HepG2 (cell line): ENCODE measurements around the gene PFN1. TPM values are rescaled to one million over a fixed set of nuclear protein-coding genes. Genes with fewer than 3 reads are reported as not detected.

ENCODE experiments used
- BATF2 ChIP-seq: sonication (generic); formaldehyde crosslinking; IDR thresholded peaks from 2 replicates; pipeline ENCODE4 v1.8.0; 2022; ENCODE audit warnings: mild to moderate bottlenecking, missing genetic modification reagents, moderate library complexity
- CEBPG ChIP-seq: IDR thresholded peaks from 2 replicates; pipeline ENCODE4 v1.6.1; 2016
- CREM ChIP-seq, 2 experiments: sonication (generic) in 1 of 2; formaldehyde crosslinking in 1 of 2; IDR thresholded peaks; 2 replicates each; pipeline versions ENCODE4 v1.4.0 to v1.6.1; 2016 to 2020; ENCODE audit warnings: antibody characterized with exemption in 1 of 2, mild to moderate bottlenecking in 1 of 2, missing genetic modification reagents in 1 of 2
- HIC2 ChIP-seq: sonication (generic); formaldehyde crosslinking; IDR thresholded peaks from 2 replicates; pipeline ENCODE4 v1.9.0; 2022; ENCODE audit warnings: low read depth, missing genetic modification reagents
- MTERF4 ChIP-seq: sonication (generic); formaldehyde crosslinking; IDR thresholded peaks from 2 replicates; pipeline ENCODE4 v1.8.0; 2023; ENCODE audit warnings: mild to moderate bottlenecking, missing genetic modification reagents
- PATZ1 ChIP-seq: sonication (generic); formaldehyde crosslinking; IDR thresholded peaks from 2 replicates; pipeline ENCODE4 v1.4.0; 2020; ENCODE audit warnings: missing genetic modification reagents
- RBFOX2 ChIP-seq: fragments of 200-400 bp; formaldehyde crosslinking; IDR thresholded peaks from 2 replicates; pipeline ENCODE4 v1.6.1; 2017; ENCODE audit warnings: low read depth, mild to moderate bottlenecking, low read length
- SNAI1 ChIP-seq: sonication (generic); formaldehyde crosslinking; IDR thresholded peaks from 2 replicates; pipeline ENCODE4 v1.5.0; 2020; ENCODE audit warnings: mild to moderate bottlenecking, missing genetic modification reagents, borderline replicate concordance
- THAP9 ChIP-seq: sonication (generic); formaldehyde crosslinking; IDR thresholded peaks from 2 replicates; pipeline ENCODE4; 2020; ENCODE audit warnings: missing genetic modification reagents, mild to moderate bottlenecking, borderline replicate concordance
- ZBTB2 ChIP-seq: sonication (generic); formaldehyde crosslinking; IDR thresholded peaks from 2 replicates; pipeline ENCODE4 v1.8.0; 2022; ENCODE audit warnings: low read depth, missing genetic modification reagents
- ZNF20 ChIP-seq: sonication (generic); formaldehyde crosslinking; IDR thresholded peaks from 2 replicates; pipeline ENCODE4 v1.4.0; 2020; ENCODE audit warnings: mild to moderate bottlenecking, moderate library complexity, missing genetic modification reagents
- ZNF33B ChIP-seq: sonication (generic); formaldehyde crosslinking; IDR thresholded peaks from 2 replicates; pipeline ENCODE4 v1.5.1; 2020; ENCODE audit warnings: mild to moderate bottlenecking, missing genetic modification reagents
- ZNF44 ChIP-seq: sonication (generic); formaldehyde crosslinking; IDR thresholded peaks from 2 replicates; pipeline ENCODE4 v1.5.1; 2020; ENCODE audit warnings: mild to moderate bottlenecking, missing genetic modification reagents
- ZNF546 ChIP-seq: sonication (generic); formaldehyde crosslinking; conservative IDR thresholded peaks from 2 replicates; pipeline ENCODE4 v1.8.1; 2023; ENCODE audit warnings: mild to moderate bottlenecking, missing genetic modification reagents
- ZNF550 ChIP-seq: sonication (generic); formaldehyde crosslinking; IDR thresholded peaks from 2 replicates; pipeline ENCODE4 v1.4.0; 2020; ENCODE audit warnings: mild to moderate bottlenecking, missing genetic modification reagents, borderline replicate concordance
- ZNF703 ChIP-seq: sonication (generic); formaldehyde crosslinking; IDR thresholded peaks from 2 replicates; pipeline ENCODE4 v1.5.1; 2020; ENCODE audit warnings: missing genetic modification reagents, mild to moderate bottlenecking, moderate library complexity, borderline replicate concordance
- ZNF788 ChIP-seq: sonication (generic); formaldehyde crosslinking; IDR thresholded peaks from 2 replicates; pipeline ENCODE4 v1.5.0; 2020; ENCODE audit warnings: mild to moderate bottlenecking, missing genetic modification reagents, borderline replicate concordance
- ZNF83 ChIP-seq: sonication (generic); formaldehyde crosslinking; IDR thresholded peaks from 2 replicates; pipeline ENCODE4 v1.4.0; 2020; ENCODE audit warnings: missing genetic modification reagents, mild to moderate bottlenecking, borderline replicate concordance
- polyA plus RNA-seq, 8 experiments: library from polyadenylated mRNA; depleted of rRNA in 3 of 8; stranded (reverse) in 7 of 8; unstranded in 1 of 8; fragments of >200 nt; fragmentation: Illumina TruSeq in 4 of 8; extraction: Trizol in 4 of 8; gene quantifications; 2 replicates each; pipeline versions ENCODE4 v1.2.1 to v1.2.3, GENCODE V29; 2011 to 2016; ENCODE audit warnings: low read depth in 4 of 8, missing spikeins in 1 of 8, mixed read lengths in 1 of 8; ENCODE audit not compliant: insufficient read depth in 1 of 8
- total RNA-seq, 5 experiments: library from RNA; depleted of rRNA; stranded (reverse); fragments of >200 nt; fragmentation: Illumina TruSeq; extraction: Trizol; gene quantifications; 2 replicates each; pipeline ENCODE4 v1.2.3, GENCODE V29; 2016; ENCODE audit warnings: low read depth in 1 of 5

PFN1 gene
- total and polyA plus RNA-seq, 2 of the 13 experiments (the other 11 are each of a cell fraction or from before 2014, with no cell fraction given), result 494 to 613 TPM

GRCh38 chr17:4986951-4987766, 38.8 kb upstream of the PFN1 start, which contains the start of gene CAMTA2 (continued):
- no peak for TF ChIP-seq THAP9
- TF ChIP-seq CEBPG, result no peak
- no peak for TF ChIP-seq ZNF83 (CRISPR knock-in tag)
- no peak for TF ChIP-seq SNAI1 (CRISPR knock-in tag)
- no peak for TF ChIP-seq HIC2
- peak; percentile 84 for TF ChIP-seq PATZ1
- TF ChIP-seq BATF2, result no peak; the same call in 1 of the 2 replicates
- peak; percentile 79; the same call in 1 of the 2 replicates for TF ChIP-seq ZBTB2
- no peak; the same call in 1 of the 2 replicates for TF ChIP-seq ZNF703 (CRISPR knock-in tag)
- TF ChIP-seq ZNF20 (CRISPR knock-in tag), result no peak
- TF ChIP-seq ZNF788 (CRISPR knock-in tag), result peak; percentile 77; the same call in 1 of the 2 replicates
- peak; percentile 64 for TF ChIP-seq CREM (IDR thresholded peaks at IDR 0.05)
- no peak for TF ChIP-seq CREM (CRISPR knock-in tag; IDR thresholded peaks at IDR 0.05)
- no peak for TF ChIP-seq ZNF546
- peak; percentile 85 for TF ChIP-seq RBFOX2
- TF ChIP-seq ZNF550 (CRISPR knock-in tag), result no peak
- TF ChIP-seq ZNF33B, result peak; percentile 9; the same call in 1 of the 2 replicates
- TF ChIP-seq MTERF4 (CRISPR knock-in tag), result peak; percentile 80; the same call in 1 of the 2 replicates
- TF ChIP-seq ZNF44 (CRISPR knock-in tag), result no peak
